GM19025 (cell line): ENCODE data around the gene FAM170B.

ENCODE experiments used
- ATAC-seq: cut with Tn5 transposase; IDR thresholded peaks from one replicate; pipeline ENCODE4 v1.9.1; 2021; ENCODE audit warnings: mild to moderate bottlenecking, low read depth, moderate library complexity; ENCODE audit not compliant: unreplicated experiment

FAM170B gene

GRCh38 chr10:49109669-49110340, 24.0 kb downstream of the FAM170B start:
- ATAC-seq, result no peak

- ATAC-seq, result no peak
Observed at GRCh38 chr10:49108656-49109055, 25.2 kb downstream of the FAM170B start.

DNA sequence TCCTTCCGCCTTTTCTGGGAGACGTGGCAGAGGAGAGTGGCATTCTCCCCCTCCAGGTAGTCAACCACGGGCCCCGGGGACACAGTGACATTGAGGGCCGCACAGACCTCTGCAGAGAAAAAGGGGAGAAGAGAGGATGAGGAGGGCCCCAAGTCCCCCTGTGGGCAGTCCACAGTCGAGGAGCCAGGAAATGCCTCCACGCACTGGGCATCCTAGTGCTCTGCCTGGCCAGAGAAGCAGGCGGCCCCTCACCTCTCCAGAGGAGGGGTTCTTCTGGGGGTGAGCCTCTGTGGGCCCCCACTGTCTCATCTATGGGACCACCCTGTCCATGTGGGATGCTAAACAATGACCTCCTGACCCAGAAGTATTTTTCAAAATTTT, 25.9 kb downstream of the FAM170B start:
- no peak for ATAC-seq

DNA sequence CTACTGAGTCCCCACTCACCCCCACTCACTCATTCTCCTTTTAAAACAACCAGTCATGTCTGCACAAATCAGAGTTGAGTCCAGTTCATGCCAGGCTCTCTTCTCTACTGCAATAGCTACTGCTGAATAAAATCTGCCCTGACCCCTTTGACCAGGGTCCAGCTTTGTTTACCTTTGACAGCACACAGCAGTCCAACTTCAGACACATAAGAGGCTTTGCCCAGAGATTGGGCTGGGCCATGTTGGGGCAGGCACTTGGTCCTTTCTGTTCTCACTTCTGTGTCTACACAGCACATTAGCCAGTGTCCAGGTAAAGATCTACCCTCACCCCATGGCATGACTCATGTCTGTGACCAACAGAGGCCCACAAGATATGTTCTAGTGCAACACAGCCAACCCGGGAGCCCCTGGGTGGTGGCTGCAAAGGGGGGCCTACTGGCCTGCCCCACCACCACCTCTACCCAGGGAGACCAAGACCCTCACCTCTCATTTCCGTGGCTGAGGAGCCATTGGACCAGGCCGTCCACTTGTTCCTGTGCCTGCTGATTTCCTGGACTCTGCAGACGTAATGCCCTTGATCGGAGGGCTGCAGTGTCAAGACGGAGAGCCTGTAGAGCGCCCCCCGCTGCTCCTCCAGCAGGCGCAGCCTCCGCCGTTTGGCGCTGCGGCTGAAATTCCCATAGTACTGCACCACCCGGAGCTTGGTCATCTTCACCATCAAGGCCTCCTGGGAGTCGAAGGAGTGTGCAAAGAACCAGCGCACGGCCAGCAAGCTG, 26.5 kb downstream of the FAM170B start:
- ATAC-seq, result no peak

- ATAC-seq, result no peak
Observed at GRCh38 chr10:49106451-49106850, 27.4 kb downstream of the FAM170B start.

- no peak for ATAC-seq
Observed at GRCh38 chr10:49105076-49105475, 28.7 kb downstream of the FAM170B start.

- ATAC-seq, result no peak
Observed at GRCh38 chr10:49104323-49104722, 29.5 kb downstream of the FAM170B start.

DNA sequence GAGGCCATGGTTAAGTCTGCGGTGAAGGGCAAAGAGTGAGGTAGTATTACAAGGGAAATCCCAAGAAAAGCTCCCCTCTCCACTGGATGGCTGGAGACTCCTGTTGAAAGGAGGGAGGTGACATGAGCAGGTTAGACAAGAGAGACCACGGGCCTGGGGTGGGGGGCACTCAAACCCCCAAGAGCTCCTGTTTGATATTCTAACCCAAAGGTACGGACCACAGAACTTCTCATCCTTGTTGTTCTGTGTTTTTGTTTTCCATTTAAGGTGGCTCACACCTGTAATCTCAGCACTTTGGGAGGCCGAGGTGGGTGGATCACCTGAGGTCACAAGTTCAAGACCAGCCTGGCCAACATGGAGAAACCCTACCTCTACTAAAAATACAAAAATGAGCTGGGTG, 30.1 kb downstream of the FAM170B start:
- no peak for ATAC-seq

DNA sequence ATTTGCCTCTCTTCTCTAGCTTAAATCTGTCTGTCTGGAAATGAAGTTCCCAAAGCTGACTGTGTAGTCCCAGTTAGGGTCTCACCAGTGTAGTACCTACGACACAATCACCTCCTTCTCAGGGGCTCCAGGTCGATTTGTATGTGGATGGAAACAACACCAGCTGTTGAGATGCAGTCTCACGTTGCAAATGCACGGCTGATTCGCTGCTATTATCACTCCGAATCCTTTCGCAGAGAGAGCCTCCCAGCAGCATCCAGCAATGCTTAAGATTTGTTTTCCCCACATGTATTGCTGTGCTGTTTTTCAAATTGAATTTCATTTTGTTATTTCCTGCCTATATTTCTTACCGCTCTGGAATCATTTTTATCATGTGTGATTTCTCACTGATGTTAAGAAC, 34.8 kb downstream of the FAM170B start:
- no peak for ATAC-seq

GRCh38 chr10:49096890-49097445, 36.9 kb downstream of the FAM170B start:
- no peak for ATAC-seq

DNA sequence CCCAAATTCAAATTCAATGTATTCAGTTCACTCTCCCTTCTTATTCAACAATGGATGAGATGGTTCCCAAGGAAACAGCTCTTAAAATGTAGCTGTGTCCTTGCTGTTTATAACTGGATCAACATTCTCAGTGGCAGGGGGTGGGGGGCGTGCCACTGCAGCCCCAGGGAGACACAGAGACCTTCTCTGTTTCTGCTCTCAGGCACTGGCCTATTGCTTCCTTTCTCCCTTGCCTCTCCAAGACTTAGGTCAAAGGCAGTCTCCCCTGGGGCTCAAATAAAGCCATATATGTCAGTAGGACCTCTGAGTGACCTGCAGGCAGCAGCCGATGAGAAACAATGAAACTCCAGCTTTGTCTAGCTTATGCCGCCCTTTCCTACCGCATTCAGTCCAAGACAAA, 39.2 kb downstream of the FAM170B start:
- no peak for ATAC-seq

- no peak for ATAC-seq
Observed at GRCh38 chr10:49093922-49094321, 39.9 kb downstream of the FAM170B start.

GRCh38 chr10:49092477-49092876, 41.3 kb downstream of the FAM170B start:
- ATAC-seq, result no peak

DNA sequence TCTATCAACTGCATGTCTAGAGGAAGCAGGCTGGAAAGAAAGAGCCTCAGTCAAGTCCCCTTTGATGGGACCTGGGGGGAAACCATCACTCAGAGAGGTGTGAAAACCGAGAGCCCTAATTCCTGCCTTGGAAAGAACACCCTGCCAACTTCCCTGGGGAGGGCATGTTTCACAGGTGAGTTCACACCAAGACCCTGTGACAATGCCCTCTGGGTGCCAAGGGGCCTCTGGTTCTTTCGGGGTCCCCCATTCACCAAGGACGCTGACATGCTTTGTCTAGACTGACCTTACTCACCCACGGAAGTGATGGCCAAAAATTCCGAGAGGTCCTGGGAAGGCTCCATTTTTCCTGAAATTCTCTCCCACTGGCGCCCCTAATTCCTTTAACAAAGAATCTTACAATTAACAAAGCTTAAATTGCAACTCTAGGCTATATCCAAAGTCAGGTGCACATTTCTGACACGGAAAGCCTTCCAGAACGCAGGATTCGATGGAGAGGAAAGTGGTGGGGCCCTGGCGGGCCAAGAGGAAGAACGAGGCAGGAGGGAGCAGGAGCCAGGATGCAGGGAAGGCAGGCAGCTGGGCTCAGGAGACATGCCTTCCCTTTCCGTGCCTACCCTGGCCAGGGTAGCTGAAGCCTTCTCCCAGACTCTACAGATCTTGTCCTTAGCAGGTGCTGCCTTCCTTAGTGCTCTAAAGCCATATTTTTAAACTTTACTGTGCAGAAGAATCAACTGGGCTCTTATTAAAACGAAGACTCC, 42.2 kb downstream of the FAM170B start:
- ATAC-seq, result no peak

DNA sequence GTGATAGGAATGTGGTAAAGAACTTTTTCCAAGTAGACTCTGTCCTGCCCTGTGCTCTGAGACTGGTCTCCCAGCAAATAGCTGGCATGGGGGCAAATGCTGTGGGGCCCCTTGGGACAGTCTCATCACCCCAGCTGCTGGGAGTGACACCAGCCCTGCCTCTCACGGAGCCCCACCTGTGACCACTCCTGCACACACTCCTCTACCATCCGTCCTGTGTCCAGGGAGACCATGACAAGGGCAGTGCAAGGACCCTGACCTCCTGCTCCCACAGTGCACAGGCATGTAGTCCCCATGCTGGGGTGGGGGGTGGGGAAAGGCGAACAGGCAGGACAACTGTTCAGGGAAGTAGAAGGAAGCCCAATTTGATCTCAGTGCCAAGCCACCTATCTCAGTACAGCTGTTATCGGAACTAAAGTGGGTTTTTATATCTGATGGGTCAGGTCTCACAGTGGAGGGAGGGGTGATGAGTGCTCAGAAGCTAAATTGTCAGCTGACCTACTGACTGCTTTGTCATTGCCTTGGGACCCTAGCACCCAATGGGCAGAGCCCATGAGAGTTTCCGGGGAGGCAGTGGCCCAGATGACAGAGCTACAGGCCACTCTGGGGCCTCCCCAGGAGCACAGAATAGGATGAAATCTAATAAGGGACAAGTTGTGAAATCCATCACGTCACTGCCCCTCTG, 43.0 kb downstream of the FAM170B start:
- ATAC-seq, result no peak

DNA sequence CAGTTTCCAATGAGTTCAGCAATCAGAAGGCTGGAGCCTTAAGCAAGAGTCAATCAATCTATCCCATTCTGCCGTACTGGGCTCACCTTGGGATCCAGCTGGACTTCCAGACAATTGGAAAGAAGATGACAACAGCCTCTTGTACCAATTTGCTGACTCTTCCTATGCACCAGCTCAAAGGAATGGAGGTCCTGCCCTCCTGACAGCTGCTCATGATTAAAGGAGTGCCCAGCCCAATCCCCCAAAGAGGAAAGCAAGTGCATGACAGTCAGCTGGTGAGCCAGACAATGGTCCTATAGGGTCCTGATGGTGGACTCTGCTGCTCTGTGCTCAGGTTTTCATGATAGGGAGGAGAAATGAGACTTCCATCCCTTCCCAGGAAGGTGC, 43.6 kb downstream of the FAM170B start:
- ATAC-seq, result no peak

DNA sequence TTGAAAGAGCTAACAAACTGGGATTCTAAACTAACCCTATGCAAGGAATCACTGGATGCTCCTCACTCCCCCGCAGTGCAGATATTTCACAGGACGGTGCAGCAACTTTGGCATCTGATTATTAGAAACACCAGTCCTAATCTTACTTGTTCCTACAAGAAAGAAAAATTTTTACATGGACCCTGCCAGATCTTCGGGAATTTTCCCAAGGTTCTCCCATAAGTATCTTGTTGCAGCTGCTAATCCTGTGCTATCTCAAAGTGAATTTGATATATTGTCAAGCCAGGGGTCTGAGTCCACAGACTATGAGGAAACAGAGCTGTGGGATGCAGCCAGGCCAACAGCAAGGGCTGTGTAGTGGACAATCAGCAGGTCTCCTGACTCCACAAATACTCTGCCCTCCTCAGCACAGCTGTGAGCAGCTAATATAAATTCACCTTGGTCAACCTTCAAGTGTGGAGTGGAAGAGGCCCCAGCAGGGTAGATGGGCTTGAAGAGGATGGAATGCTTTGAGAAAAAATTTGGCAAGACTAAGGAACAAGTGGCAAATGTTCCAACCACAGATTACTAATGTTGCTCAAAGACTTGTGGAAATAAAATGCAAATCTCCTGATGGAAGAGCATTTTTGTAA, 44.1 kb downstream of the FAM170B start:
- no peak for ATAC-seq

DNA sequence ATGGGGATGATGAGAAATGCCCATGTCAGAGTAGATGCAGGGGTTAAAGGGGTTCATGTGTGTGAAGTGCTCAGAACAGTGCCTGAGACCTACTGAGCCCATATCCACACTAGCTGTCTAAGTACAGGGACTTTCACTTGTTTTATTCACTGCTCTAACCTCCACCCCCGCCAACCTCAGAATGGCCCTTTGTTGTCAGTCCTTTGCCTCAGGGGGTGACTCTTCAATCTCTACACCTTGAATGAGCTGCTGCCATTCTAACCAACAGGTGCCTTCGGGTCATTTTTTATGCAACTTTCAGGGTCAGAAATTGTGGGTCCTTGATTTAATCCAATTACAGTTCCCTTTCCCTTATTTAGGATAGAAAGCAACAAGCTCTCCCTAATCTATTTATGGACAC, 44.7 kb downstream of the FAM170B start:
- no peak for ATAC-seq

DNA sequence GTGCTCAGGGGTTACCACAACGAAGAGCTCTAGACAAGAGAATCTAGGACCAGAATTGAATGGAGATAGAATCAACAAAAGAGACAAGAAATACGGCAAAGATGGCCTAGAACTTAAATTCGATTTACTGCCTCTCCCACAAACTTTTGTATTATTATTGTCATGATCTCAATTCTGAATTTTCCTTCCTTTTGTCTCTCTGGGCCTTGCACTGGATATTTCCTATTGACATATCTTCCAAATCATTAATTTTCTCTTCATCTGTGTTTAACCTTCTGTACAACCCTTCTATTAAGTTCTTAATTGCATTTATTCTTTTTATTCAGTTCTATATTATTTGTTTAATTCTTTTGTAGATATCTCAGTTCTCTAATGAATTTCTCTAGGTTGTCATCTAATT, 46.9 kb downstream of the FAM170B start:
- no peak for ATAC-seq

GRCh38 chr10:49083261-49083660, 50.6 kb downstream of the FAM170B start:
- ATAC-seq, result no peak
